Esophagus (tissue), 2 donors: Measurements from ENCODE around the gene COX7A2L. TPM values are rescaled to one million over a fixed set of nuclear protein-coding genes. Genes with fewer than 3 reads are reported as not detected.

Experiments
- H3K27ac ChIP-seq, 2 donors: one replicate each; pipeline ENCODE4 v1.5.1; 2013; ENCODE audit warnings: low read depth in 2 of 2, mild to moderate bottlenecking in 2 of 2, inconsistent platforms in 1 of 2, low read length in 1 of 2, moderate library complexity in 1 of 2
- H3K27me3 ChIP-seq, 2 donors: one replicate each; pipeline ENCODE4 v1.6.1; 2013; ENCODE audit warnings: low read length in 2 of 2, control low read depth in 1 of 2, mild to moderate bottlenecking in 1 of 2; ENCODE audit not compliant: insufficient read depth in 2 of 2, control insufficient read depth in 1 of 2
- H3K36me3 ChIP-seq, 2 donors: one replicate each; pipeline ENCODE4 v1.6.1; 2013; ENCODE audit warnings: low read length in 1 of 2; ENCODE audit not compliant: control insufficient read depth in 2 of 2, insufficient read depth in 2 of 2
- H3K4me1 ChIP-seq, 2 donors: one replicate each; pipeline ENCODE4 v1.6.1; 2013; ENCODE audit warnings: low read length in 1 of 2; ENCODE audit not compliant: control insufficient read depth in 2 of 2, insufficient read depth in 2 of 2
- H3K4me3 ChIP-seq, 2 donors: one replicate each; pipeline ENCODE4 v1.5.1; 2013; ENCODE audit warnings: low read length in 2 of 2, mild to moderate bottlenecking in 2 of 2, low read depth in 1 of 2, moderate library complexity in 1 of 2
- H3K9me3 ChIP-seq, 2 donors: one replicate each; pipeline ENCODE4 v1.6.1; 2013; ENCODE audit warnings: mild to moderate bottlenecking in 2 of 2, low read depth in 1 of 2, low read length in 1 of 2, moderate library complexity in 1 of 2; ENCODE audit not compliant: control insufficient read depth in 2 of 2, insufficient read depth in 1 of 2
- WGBS, 2 donors: extraction: QIAGEN DNeasy Blood & Tissue Kit; methylation state at CpG; one replicate each; pipeline ENCODE4 v1.1.7; 2013; 5-methylcytosine and 5-hydroxymethylcytosine counted together
- polyA plus RNA-seq, 2 donors: library from polyadenylated mRNA; stranded (reverse); fragments of 200-250 nt; gene quantifications; one replicate each; pipeline ENCODE4 v1.2.3, GENCODE V29; 2013
- donor health status: healthy with polysubstance abuse.
- donor health status: Bipolar disorder and iron deficiency.

The COX7A2L gene
- polyA plus RNA-seq, 2 donors: 30.1 to 60.2 TPM

DNA sequence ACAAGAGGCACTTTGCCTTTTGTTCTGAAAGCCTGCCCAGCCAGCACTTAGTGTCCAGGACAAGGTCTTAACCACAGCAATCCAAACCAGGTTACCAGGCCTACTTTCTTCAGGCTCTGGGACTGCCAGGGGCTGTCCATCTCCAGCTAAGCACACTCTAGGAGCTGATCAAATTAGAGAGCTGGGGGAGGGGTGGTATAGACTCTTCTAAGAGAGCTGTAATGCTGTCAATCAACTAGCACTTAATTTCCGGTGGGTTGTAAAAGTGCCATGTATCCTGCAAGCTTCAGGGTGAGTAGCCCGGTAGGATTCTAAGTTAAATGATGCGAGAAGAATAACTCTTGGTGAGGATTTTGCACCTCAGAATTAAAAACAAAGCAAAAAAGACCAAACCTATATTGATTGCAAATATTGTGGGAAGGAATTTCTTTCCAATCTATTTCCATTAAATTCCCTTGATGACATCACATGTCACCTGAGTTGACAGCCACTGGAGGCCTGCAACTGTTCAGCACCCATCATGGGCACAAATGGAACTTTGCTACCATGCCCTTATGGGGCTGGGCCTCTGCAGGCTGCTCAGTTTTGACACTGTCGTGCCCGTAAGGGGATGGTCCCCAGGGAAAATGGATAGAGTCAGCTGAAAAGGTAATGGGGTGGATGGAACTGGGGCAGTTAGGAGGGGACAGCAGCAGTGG is 8.7 kb upstream of the COX7A2L start:
- WGBS, 2 donors: 75 to 81% methylated on average over 5 of the region's 5 CpGs
- Histone ChIP-seq H3K36me3 (no peaks in the 10 kb centered on the region), H3K4me1 (peaks cover 0 to 11% of the 10 kb centered on the region in 2 donors), H3K27ac (no peak overlapping the region), H3K27me3 (no peaks in the 10 kb centered on the region), H3K9me3 (no peaks in the 10 kb centered on the region), H3K4me3 (no peak overlapping the region)

DNA sequence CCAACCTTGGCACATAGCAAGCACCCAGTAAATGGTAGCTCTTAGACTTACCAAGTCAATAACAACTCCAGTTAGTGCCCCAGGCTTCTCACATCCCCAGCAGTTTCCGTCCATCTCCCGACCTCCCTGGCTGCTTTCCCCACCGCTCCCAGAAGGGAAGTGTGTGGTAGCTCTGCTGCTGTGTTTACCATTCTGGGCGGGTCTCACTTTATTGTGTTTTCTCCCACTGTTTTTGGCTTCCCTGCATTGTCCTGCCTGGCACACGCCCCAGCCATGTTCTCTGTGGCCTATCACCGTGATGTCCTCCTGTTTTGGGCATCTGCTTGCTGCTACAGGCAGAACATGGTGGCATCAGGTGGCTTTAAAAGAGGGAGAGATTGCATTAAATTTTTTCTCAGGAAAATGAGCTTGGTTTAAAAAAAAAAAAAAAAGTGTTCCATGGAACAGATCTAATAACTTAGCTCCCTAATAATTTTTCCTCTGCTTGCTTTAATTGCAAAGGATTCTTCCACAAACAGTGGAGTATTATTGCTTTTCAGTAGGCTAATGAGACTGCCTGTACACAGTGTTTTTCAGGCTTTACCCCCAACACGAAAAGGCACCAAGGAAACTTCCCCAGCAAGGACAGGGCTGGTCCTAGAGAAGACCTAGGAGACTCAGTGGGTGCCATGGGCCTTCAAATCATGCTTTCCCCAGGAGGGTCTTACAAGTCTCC is 8.0 kb upstream of the COX7A2L start:
- H3K27ac ChIP-seq: peak overlapping the region in 1 of 2 donors; percentile 17
- H3K4me3 ChIP-seq: no peak overlapping the region
- WGBS, 2 donors: 44% methylated on average over 7 of the region's 7 CpGs
- H3K36me3 ChIP-seq: no peaks in the 10 kb centered on the region
- no peaks in the 10 kb centered on the region for H3K9me3 ChIP-seq
- peaks cover 0 to 11% of the 10 kb centered on the region in 2 donors for H3K4me1 ChIP-seq
- no peaks in the 10 kb centered on the region for H3K27me3 ChIP-seq

DNA sequence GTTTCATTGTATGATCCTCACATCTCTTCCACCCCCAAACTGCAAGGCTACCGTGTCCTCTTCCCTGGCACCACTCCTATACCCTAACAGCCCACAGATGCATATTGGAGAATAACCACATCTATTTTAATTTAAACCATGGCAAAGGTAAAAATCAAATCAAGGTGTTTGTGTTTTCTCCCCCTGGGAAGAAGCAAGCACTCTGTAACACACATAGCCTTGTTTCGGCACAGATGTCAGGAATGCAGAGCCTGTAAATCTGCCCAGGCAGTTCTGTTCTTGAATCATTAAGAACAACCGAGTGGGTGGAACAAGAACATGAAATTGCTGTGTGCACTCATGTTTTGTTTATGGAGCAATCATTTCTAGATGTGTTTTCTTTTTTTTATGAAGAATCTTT is 6.8 kb upstream of the COX7A2L start:
- H3K4me1 ChIP-seq: peaks cover 0 to 11% of the 10 kb centered on the region in 2 donors
- no peak overlapping the region for H3K4me3 ChIP-seq
- H3K9me3 ChIP-seq: no peaks in the 10 kb centered on the region
- no peaks in the 10 kb centered on the region for H3K27me3 ChIP-seq
- no peaks in the 10 kb centered on the region for H3K36me3 ChIP-seq
- H3K27ac ChIP-seq: peak overlapping the region in 1 of 2 donors; percentile 50
- 27 to 47% methylated on average over 3 of the region's 3 CpGs for WGBS, 2 donors

DNA sequence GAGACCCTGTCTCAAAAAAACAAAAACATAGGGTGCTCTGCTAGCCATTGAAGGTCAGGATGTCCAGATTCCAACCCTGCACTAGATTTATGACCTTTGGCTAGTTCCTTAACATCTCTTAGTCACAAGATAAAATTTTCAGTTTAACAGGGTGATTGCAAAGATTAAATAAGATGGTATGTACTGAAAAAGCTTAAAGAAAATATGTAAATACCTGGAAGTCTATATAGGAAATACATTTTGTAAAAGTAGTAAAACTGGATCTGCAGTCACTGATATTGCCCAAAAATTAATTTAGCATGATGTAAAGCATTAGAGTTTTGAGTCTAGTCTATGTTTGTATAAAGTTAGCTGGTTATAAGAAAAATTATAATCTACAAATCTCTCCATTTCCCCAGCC is 5.4 kb upstream of the COX7A2L start:
- H3K4me1 ChIP-seq: peaks cover 0 to 4% of the 10 kb centered on the region in 2 donors
- no peak overlapping the region for H3K27ac ChIP-seq

DNA sequence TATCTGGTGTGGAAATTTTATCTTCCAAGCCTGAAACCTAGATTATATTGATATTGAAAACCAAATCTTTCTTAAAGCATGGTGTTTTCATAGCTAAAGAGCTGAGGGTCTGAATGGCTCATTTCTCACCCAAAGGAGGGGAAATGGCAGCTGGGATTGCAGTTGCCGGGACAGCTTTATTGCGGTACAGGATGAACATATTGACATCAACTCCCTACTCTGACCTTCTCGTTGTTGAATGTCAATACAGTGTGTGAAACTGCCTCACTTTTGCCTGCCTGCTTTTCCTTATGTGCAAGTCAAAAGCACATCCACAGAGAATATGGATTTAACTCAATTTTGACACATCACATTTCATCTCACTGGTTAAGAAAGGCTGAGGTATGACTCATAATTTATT is 3.6 kb upstream of the COX7A2L start:
- Histone ChIP-seq H3K9me3 (no peaks in the 10 kb centered on the region), H3K4me1 (peaks cover 0 to 4% of the 10 kb centered on the region in 2 donors), H3K27me3 (no peaks in the 10 kb centered on the region), H3K36me3 (no peaks in the 10 kb centered on the region), H3K4me3 (no peak overlapping the region), H3K27ac (no peak overlapping the region)
- WGBS, 2 donors: 68 to 80% methylated on average over 3 of the region's 3 CpGs

More for the DNA sequence above, 5.4 kb upstream of the COX7A2L start:
- H3K36me3 ChIP-seq: no peaks in the 10 kb centered on the region
- no peak overlapping the region for H3K4me3 ChIP-seq
- no peaks in the 10 kb centered on the region for H3K27me3 ChIP-seq
- no peaks in the 10 kb centered on the region for H3K9me3 ChIP-seq

DNA sequence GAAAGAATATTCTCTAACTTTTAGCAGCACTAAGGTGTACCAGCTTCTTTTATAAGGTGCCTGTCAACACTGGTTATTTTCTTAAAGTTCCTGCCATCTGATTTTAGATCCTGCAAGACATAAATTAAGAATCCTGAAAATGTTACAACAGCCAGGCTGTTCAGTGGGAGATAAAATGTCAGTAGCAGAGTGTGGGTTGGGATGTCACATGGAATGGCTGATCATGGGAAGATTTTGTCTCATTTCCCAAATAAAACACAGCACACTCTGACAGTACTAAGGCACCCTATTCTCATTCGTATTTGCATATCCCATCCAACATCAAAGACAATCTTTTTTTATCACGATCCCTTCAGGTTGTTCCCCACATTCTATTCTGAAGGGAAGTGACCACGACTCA is 2.4 kb upstream of the COX7A2L start:
- Histone ChIP-seq H3K9me3 (no peaks in the 10 kb centered on the region), H3K27me3 (no peaks in the 10 kb centered on the region), H3K36me3 (no peaks in the 10 kb centered on the region), H3K4me3 (no peak overlapping the region), H3K27ac (no peak overlapping the region), H3K4me1 (no peaks in the 10 kb centered on the region)
- 82 to 85% methylated on average over 3 of the region's 3 CpGs for WGBS, 2 donors

DNA sequence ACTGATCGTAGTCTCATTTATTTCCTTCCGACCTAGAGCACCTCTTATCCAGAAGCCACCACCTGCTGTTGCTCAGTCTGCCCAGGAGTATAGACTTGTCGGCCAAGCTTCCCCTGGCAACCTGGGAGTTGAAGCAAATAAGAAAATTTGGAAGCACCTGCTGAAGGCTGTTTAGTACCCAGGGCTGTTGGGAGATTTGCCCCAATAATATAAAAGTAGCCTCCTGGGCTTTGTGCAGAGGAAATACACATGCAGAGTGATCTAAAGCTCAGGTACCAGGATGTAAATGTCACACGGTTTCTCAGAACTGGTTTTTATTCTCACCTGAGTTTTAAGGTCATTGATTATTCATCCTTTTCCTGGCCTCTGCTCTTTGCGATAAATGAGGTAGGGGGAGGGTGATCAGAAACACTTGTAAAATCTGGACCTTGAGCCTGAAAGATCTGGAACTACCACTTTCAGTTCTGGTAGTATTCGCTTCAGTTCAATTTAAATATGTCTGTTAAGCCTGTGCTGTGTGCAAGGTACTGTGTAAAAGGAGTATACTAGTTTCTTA is 789 bp upstream of the COX7A2L start:
- Histone ChIP-seq H3K9me3 (no peaks in the 10 kb centered on the region), H3K4me1 (peaks cover 0 to 2% of the 10 kb centered on the region in 2 donors), H3K4me3 (peak overlapping the region; percentile 34 to 38), H3K27me3 (no peaks in the 10 kb centered on the region), H3K36me3 (no peaks in the 10 kb centered on the region), H3K27ac (peak overlapping the region; percentile 50 to 65)
- WGBS, 2 donors: 16 to 22% methylated on average over 6 of the region's 6 CpGs

DNA sequence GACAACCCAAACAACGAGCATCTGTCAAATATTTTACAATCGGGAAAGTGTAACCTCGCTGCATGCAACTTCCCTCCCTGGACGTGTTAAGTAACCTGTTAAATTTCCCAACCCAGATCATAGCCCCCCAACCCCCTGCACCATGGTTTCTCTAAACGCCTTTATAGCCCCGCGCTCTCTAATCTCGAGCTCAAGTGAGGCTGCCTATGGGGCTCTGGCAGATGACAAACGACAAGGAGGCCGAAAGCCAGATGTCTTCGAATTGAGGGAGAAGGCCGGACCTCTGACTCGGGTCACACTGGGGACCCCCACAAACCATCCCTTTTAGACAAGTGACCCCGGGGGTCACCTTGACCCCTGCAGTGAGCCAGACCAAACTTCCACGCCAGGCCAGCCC is 526 bp downstream of the COX7A2L start:
- H3K27ac ChIP-seq: peak overlapping the region; percentile 96 to 97
- WGBS, 2 donors: 0 to 1% methylated on average over 15 of the region's 15 CpGs
- H3K36me3 ChIP-seq: no peaks in the 10 kb centered on the region
- peak overlapping the region; percentile 84 to 91 for H3K4me3 ChIP-seq
- H3K27me3 ChIP-seq: no peaks in the 10 kb centered on the region
- H3K4me1 ChIP-seq: peaks cover 0 to 2% of the 10 kb centered on the region in 2 donors
- H3K9me3 ChIP-seq: no peaks in the 10 kb centered on the region

DNA sequence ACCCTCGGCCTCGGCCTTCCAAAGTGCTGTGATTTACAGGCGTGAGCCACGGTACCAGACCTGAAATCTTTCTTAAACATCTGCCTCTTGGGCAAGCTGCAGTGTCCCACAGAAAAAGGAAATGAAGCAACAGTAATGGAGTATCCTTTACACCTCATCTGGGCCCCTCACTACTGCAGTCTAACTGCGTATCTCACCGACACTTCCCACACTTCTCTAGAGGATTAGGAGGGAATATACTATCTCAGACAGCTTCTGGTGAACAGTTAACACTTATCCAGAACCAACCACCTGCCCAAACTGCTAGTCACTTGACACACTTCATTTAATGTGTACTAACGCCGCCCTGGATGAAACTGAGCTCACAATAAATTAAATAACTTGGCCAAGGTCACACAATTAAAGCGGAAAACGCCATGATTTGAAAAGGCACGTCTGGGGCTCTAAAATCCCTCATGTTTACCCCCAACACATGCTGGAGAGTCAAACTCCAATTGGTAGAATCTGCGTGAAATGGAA is 993 bp downstream of the COX7A2L start:
- Histone ChIP-seq H3K36me3 (no peaks in the 10 kb centered on the region), H3K9me3 (no peaks in the 10 kb centered on the region), H3K4me3 (peak overlapping the region; percentile 84 to 91), H3K4me1 (peaks cover 0 to 2% of the 10 kb centered on the region in 2 donors), H3K27ac (peak overlapping the region in 1 of 2 donors; percentile 96), H3K27me3 (no peaks in the 10 kb centered on the region)
- 8 to 9% methylated on average over 12 of the region's 12 CpGs for WGBS, 2 donors
